Measurements from ENCODE around the gene ZNF429. TPM values are rescaled to one million over a fixed set of nuclear protein-coding genes. Genes with fewer than 3 reads are reported as not detected.
"Not testable (repeated sequence)": the region's sequence is repeated elsewhere in the genome, so short reads cannot be mapped to it uniquely, and the experiment has no call there.

Gene ZNF429
- total and polyA plus RNA-seq, 2 experiments from 2014 or later, result 30.3 to 53.9 TPM

GRCh38 chr19:21532904-21533303 is 27.5 kb downstream of the ZNF429 start:
- no peak for DNase-seq (ENCODE audit: low read depth in 1 of 2, low spot score in 1 of 2)
- H3K4me3 ChIP-seq, result no peak overlapping the region
- H3K4me1 ChIP-seq (ENCODE audit: low read depth), result no peaks in the 10 kb centered on the region
- H3K9me3 ChIP-seq (ENCODE audit: low read depth), result peaks cover 3% of the 10 kb centered on the region
- H3K36me3 ChIP-seq, result peaks cover 42% of the 10 kb centered on the region
- TF ChIP-seq CTCF (IDR thresholded peaks at IDR 0.05; ENCODE audit: low read depth, low read length), result no peak
- no peaks in the 10 kb centered on the region for H3K27me3 ChIP-seq
- no peak overlapping the region for H3K27ac ChIP-seq

GRCh38 chr19:21536741-21537290 is 31.4 kb downstream of the ZNF429 start:
- H3K27me3 ChIP-seq; H3K4me1 ChIP-seq (ENCODE audit: low read depth); H3K27ac ChIP-seq; H3K4me3 ChIP-seq; H3K9me3 ChIP-seq (ENCODE audit: low read depth); DNase-seq (ENCODE audit: low read depth in 1 of 2, low spot score in 1 of 2): not testable (repeated sequence)
- peaks cover 26% of the 10 kb centered on the region for H3K36me3 ChIP-seq

GRCh38 chr19:21559444-21559843 is 54.0 kb downstream of the ZNF429 start:
- Histone ChIP-seq H3K36me3 (no peaks in the 10 kb centered on the region), H3K9me3 (ENCODE audit: low read depth) (no peaks in the 10 kb centered on the region), H3K27me3 (no peaks in the 10 kb centered on the region), H3K4me1 (ENCODE audit: low read depth) (no peaks in the 10 kb centered on the region), H3K4me3 (no peak overlapping the region), H3K27ac (no peak overlapping the region)
- TF ChIP-seq CTCF (IDR thresholded peaks at IDR 0.05; ENCODE audit: low read depth, low read length), result no peak
- no peak for DNase-seq (ENCODE audit: low read depth in 1 of 2, low spot score in 1 of 2)

- TF ChIP-seq CTCF (IDR thresholded peaks at IDR 0.05; ENCODE audit: low read depth, low read length), result no peak
- H3K4me3 ChIP-seq, result no peak overlapping the region
- H3K4me1 ChIP-seq (ENCODE audit: low read depth), result no peaks in the 10 kb centered on the region
- H3K27me3 ChIP-seq, result no peaks in the 10 kb centered on the region
- H3K36me3 ChIP-seq, result no peaks in the 10 kb centered on the region
- no peak for DNase-seq (ENCODE audit: low read depth in 1 of 2, low spot score in 1 of 2)
- no peak overlapping the region for H3K27ac ChIP-seq
- no peaks in the 10 kb centered on the region for H3K9me3 ChIP-seq (ENCODE audit: low read depth)
Measured at GRCh38 chr19:21564406-21564805, 59.0 kb downstream of the ZNF429 start.

GRCh38 chr19:21566073-21566472 is 60.7 kb downstream of the ZNF429 start:
- no peak for DNase-seq (ENCODE audit: low read depth in 1 of 2, low spot score in 1 of 2)
- no peaks in the 10 kb centered on the region for H3K27me3 ChIP-seq
- no peak overlapping the region for H3K27ac ChIP-seq
- no peaks in the 10 kb centered on the region for H3K9me3 ChIP-seq (ENCODE audit: low read depth)
- no peak for TF ChIP-seq CTCF (IDR thresholded peaks at IDR 0.05; ENCODE audit: low read depth, low read length)
- H3K4me1 ChIP-seq (ENCODE audit: low read depth), result no peaks in the 10 kb centered on the region
- no peaks in the 10 kb centered on the region for H3K36me3 ChIP-seq
- no peak overlapping the region for H3K4me3 ChIP-seq

GRCh38 chr19:21567806-21568205 is 62.4 kb downstream of the ZNF429 start:
- not testable (repeated sequence) for H3K27me3 ChIP-seq; DNase-seq (ENCODE audit: low read depth in 1 of 2, low spot score in 1 of 2); H3K36me3 ChIP-seq; H3K4me1 ChIP-seq (ENCODE audit: low read depth); H3K27ac ChIP-seq; H3K4me3 ChIP-seq; H3K9me3 ChIP-seq (ENCODE audit: low read depth)
